Naive thymus-derived CD8-positive, alpha-beta T cell (primary cell): Measurements from ENCODE around the gene FMNL2. TPM values are rescaled to one million over a fixed set of nuclear protein-coding genes. Genes with fewer than 3 reads are reported as not detected.

ENCODE experiments used
- ATAC-seq, 2 donors: fragments of 150-1000 bp; cut with Tn5 transposase in 1 of 2; sonication (Bioruptor Pico), chemical (Tn5 transposase) in 1 of 2; 1 replicate in 1 of 2; 2 replicates in 1 of 2; pipeline ENCODE4 v1.10.0; 2021; ENCODE audit warnings: mild to moderate bottlenecking in 2 of 2, moderate library complexity in 2 of 2
- POLR2A ChIA-PET: fragments of 350-600 bp; sonication (Branson Sonifier 250); formaldehyde crosslinking; loops from one replicate; lab custom pipeline; 2021; ENCODE audit warnings: antibody characterized with exemption; lab: Charles Lee
- DNase-seq, 10 donors: peaks; one replicate each; pipeline versions ENCODE4 v3.0.0 to v3.0.0-alpha.2; 2020 to 2022
- H3K27ac Mint-ChIP-seq, 10 donors: one replicate each; pipeline ENCODE4 v1.8.0; 2020 to 2022; ENCODE audit warnings: mild to moderate bottlenecking in 10 of 10, mixed read lengths in 10 of 10, moderate library complexity in 4 of 10, inconsistent platforms in 1 of 10
- H3K27me3 Mint-ChIP-seq, 5 donors: one replicate each; pipeline ENCODE4 v1.8.0; 2021 to 2022; ENCODE audit warnings: mixed read lengths in 5 of 5
- H3K36me3 Mint-ChIP-seq, 3 donors: one replicate each; pipeline ENCODE4 v1.8.0; 2020 to 2022; ENCODE audit warnings: mixed read lengths in 3 of 3, mild to moderate bottlenecking in 2 of 3, inconsistent platforms in 1 of 3
- H3K4me1 Mint-ChIP-seq, 4 donors: one replicate each; pipeline ENCODE4 v1.8.0; 2021 to 2022; ENCODE audit warnings: mixed read lengths in 4 of 4
- H3K4me3 Mint-ChIP-seq, 10 donors: one replicate each; pipeline ENCODE4 v1.8.0; 2020 to 2022; ENCODE audit warnings: mild to moderate bottlenecking in 10 of 10, mixed read lengths in 10 of 10, moderate library complexity in 6 of 10, inconsistent platforms in 1 of 10
- H3K9me3 Mint-ChIP-seq, 9 donors: one replicate each; pipeline ENCODE4 v1.8.0; 2020 to 2022; ENCODE audit warnings: mixed read lengths in 9 of 9, mild to moderate bottlenecking in 3 of 9, inconsistent platforms in 1 of 9, moderate library complexity in 1 of 9
- polyA plus RNA-seq, 3 donors: library from polyadenylated mRNA; unstranded; fragments of 300-500 nt; fragmentation: Illumina TruSeq; gene quantifications; one replicate each; pipeline ENCODE4 v1.2.3, GENCODE V29; 2021
- total RNA-seq, 8 experiments: library from RNA in 2 of 8; stranded (reverse) in 2 of 8; gene quantifications; one replicate each; pipeline ENCODE4 v1.2.3 and lab custom pipeline; 2021 to 2026

The FMNL2 gene
- total RNA-seq, result under 1 TPM; 0.77 to 0.78 TPM
- under 1 TPM; 0.05 to 0.14 (median 0.14) TPM for polyA plus RNA-seq
- total RNA-seq (lab: John Stamatoyannopoulos, UW), result 0.43 to 4.7 (median 2.5) reads per million in 6 experiments

DNA sequence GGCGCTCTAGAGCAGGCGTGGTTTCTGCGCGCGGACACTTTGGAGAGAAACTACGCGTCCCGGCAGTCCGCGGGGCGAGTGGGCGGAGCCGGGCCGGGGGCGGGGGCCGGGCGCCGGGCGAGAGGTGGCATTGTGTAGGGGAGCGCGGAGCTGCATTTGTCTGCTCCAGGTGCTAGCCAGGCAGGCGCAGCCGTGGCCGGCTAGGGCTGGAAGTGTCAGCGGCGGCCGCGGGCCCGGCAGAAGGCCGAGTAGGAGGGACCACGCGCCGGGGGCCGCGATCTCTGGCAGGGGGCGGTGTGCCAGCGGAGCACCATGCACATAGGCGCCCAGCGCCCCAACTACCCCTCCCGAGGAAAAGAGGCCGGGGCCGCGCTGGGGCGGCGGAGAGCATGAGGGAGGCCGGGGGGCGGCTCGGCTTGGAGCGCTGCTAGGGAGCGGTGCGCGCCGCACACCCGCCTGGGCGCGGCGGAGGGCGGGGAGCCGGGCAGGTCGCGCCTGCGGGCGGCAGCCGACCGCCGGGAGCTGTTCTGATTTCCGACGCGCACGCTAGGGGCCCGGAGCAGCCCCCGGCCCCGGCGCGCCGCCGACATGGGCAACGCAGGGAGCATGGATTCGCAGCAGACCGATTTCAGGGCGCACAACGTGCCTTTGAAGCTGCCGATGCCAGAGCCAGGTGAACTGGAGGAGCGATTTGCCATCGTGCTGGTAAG, at the start of gene FMNL2:
FMNL2 (plus strand) TSS at position 159 of the 710 bp plus-strand sequence.
- Mint-ChIP-seq H3K27ac (peak within 1 kb of the TSS in 1 of 10 donors; percentile 17), H3K4me1 (peaks cover 5 to 19% (median 12%) of the 10 kb centered on the region in 4 donors), H3K27me3 (peaks cover 21 to 64% (median 42%) of the 10 kb centered on the region in 5 donors), H3K36me3 (no peaks in the 10 kb centered on the region), H3K9me3 (no peaks in the 10 kb centered on the region), H3K4me3 (peak within 1 kb of the TSS; percentile 72 to 91 (median 83))
- ATAC-seq (peak; percentile 67 to 79), DNase-seq (peak in 7 of 10 donors; percentile 2 to 29 (median 21))
- POLR2A ChIA-PET, result no interaction called here

GRCh38 chr2:152292991-152293390, 42.0 kb upstream of the FMNL2 start:
- DNase-seq (no peak), ATAC-seq (no peak)
- Mint-ChIP-seq H3K27ac (no peak overlapping the region), H3K4me1 (no peaks in the 10 kb centered on the region), H3K36me3 (no peaks in the 10 kb centered on the region), H3K27me3 (peaks cover 2 to 7% (median 3%) of the 10 kb centered on the region in 5 donors), H3K4me3 (no peak overlapping the region), H3K9me3 (peaks cover 0 to 2% (median 0%) of the 10 kb centered on the region in 9 donors)
- POLR2A ChIA-PET, result no interaction called here

GRCh38 chr2:152297715-152298114, 37.3 kb upstream of the FMNL2 start:
- Mint-ChIP-seq H3K36me3 (no peaks in the 10 kb centered on the region), H3K27ac (no peak overlapping the region), H3K4me3 (no peak overlapping the region), H3K27me3 (peaks cover 7 to 23% (median 11%) of the 10 kb centered on the region in 5 donors), H3K4me1 (no peaks in the 10 kb centered on the region), H3K9me3 (peaks cover 0 to under 1% (median 0%) of the 10 kb centered on the region in 9 donors)
- POLR2A ChIA-PET, result no interaction called here
- DNase-seq (no peak), ATAC-seq (no peak)

DNA sequence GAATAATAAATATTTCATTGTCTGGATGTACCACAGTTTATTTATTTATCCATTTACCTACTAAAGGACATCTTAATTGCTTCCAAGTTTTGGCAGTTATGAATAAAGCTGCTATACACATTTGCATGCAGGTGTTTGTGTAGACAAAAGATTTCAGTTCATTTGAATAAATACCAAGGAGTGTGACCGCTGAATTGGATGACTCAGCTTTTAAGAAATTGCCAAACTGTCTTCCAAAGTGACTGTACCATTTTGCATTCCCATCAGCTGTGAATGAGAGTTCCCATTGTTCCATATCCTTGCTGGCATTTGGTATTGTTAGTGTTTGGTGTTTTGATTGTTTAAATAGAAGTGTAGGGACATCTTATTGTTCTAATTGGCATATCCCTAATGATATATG, 36.2 kb upstream of the FMNL2 start:
- H3K27ac Mint-ChIP-seq, result no peak overlapping the region
- H3K4me3 Mint-ChIP-seq, result no peak overlapping the region
- ATAC-seq (no peak), DNase-seq (no peak)
- H3K36me3 Mint-ChIP-seq, result no peaks in the 10 kb centered on the region
- H3K9me3 Mint-ChIP-seq, result no peaks in the 10 kb centered on the region
- POLR2A ChIA-PET, result no interaction called here
- H3K4me1 Mint-ChIP-seq, result no peaks in the 10 kb centered on the region
- H3K27me3 Mint-ChIP-seq, result peaks cover 11 to 33% (median 13%) of the 10 kb centered on the region in 5 donors

DNA sequence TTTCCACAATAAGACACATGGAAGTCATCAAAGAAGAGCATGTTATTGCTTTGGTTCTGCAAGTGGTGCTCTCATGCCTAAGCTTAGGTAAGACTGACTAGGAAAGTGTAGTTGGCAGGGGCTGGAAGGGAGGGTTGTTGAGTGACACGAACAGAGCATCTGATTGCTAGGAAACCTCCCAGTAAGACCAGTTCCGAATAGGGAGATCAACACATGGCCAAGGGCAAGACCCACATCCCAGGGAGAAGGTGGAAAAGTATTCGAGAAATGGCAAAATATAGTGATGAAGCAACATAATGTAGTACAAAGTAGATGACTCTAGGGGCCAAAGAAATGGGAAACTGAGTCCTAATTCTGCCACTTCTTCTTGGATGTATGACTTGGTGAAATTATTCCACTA, 33.8 kb upstream of the FMNL2 start:
- H3K9me3 Mint-ChIP-seq, result no peaks in the 10 kb centered on the region
- H3K4me3 Mint-ChIP-seq, result no peak overlapping the region
- no peaks in the 10 kb centered on the region for H3K4me1 Mint-ChIP-seq
- POLR2A ChIA-PET, result no interaction called here
- H3K27me3 Mint-ChIP-seq, result peaks cover 11 to 40% (median 14%) of the 10 kb centered on the region in 5 donors
- DNase-seq (no peak), ATAC-seq (no peak)
- no peak overlapping the region for H3K27ac Mint-ChIP-seq
- H3K36me3 Mint-ChIP-seq, result no peaks in the 10 kb centered on the region

GRCh38 chr2:152303951-152304350, 31.0 kb upstream of the FMNL2 start:
- H3K4me1 Mint-ChIP-seq, result no peaks in the 10 kb centered on the region
- H3K27me3 Mint-ChIP-seq, result peaks cover 11 to 40% (median 14%) of the 10 kb centered on the region in 5 donors
- DNase-seq (no peak), ATAC-seq (no peak)
- H3K4me3 Mint-ChIP-seq, result no peak overlapping the region
- H3K36me3 Mint-ChIP-seq, result no peaks in the 10 kb centered on the region
- POLR2A ChIA-PET, result no interaction called here
- H3K27ac Mint-ChIP-seq, result no peak overlapping the region
- H3K9me3 Mint-ChIP-seq, result no peaks in the 10 kb centered on the region

- Mint-ChIP-seq H3K4me1 (no peaks in the 10 kb centered on the region), H3K36me3 (no peaks in the 10 kb centered on the region), H3K27ac (no peak overlapping the region), H3K27me3 (peaks cover 11 to 40% (median 14%) of the 10 kb centered on the region in 5 donors), H3K4me3 (no peak overlapping the region), H3K9me3 (no peaks in the 10 kb centered on the region)
- POLR2A ChIA-PET, result no interaction called here
- no peak for DNase-seq
- ATAC-seq, result no peak
Measured at GRCh38 chr2:152304836-152305235, 30.1 kb upstream of the FMNL2 start.

DNA sequence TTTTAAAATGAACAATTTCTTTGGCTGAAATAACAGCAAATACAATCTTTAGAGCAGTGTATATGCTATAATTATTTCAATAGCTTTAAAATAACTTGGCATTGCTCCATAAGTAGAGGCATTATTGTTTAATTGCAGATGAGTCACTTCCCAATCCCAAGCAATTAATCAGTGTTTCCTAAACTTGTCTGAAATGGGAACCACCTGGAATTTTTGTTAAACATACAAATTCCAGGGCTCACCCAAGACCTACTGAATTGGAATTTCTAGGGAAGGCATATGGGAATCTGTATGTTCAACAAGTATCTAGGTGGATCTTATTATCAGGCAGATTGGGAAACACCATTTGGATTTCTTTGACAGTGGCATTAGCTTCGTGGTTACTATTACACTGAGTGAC, 27.1 kb upstream of the FMNL2 start:
- no peak for DNase-seq
- POLR2A ChIA-PET, result no interaction called here
- ATAC-seq, result no peak
- no peak overlapping the region for H3K27ac Mint-ChIP-seq
- H3K36me3 Mint-ChIP-seq, result no peaks in the 10 kb centered on the region
- H3K4me3 Mint-ChIP-seq, result no peak overlapping the region
- no peaks in the 10 kb centered on the region for H3K4me1 Mint-ChIP-seq
- peaks cover 0 to 2% (median 0%) of the 10 kb centered on the region in 9 donors for H3K9me3 Mint-ChIP-seq
- peaks cover 2 to 22% (median 6%) of the 10 kb centered on the region in 5 donors for H3K27me3 Mint-ChIP-seq

DNA sequence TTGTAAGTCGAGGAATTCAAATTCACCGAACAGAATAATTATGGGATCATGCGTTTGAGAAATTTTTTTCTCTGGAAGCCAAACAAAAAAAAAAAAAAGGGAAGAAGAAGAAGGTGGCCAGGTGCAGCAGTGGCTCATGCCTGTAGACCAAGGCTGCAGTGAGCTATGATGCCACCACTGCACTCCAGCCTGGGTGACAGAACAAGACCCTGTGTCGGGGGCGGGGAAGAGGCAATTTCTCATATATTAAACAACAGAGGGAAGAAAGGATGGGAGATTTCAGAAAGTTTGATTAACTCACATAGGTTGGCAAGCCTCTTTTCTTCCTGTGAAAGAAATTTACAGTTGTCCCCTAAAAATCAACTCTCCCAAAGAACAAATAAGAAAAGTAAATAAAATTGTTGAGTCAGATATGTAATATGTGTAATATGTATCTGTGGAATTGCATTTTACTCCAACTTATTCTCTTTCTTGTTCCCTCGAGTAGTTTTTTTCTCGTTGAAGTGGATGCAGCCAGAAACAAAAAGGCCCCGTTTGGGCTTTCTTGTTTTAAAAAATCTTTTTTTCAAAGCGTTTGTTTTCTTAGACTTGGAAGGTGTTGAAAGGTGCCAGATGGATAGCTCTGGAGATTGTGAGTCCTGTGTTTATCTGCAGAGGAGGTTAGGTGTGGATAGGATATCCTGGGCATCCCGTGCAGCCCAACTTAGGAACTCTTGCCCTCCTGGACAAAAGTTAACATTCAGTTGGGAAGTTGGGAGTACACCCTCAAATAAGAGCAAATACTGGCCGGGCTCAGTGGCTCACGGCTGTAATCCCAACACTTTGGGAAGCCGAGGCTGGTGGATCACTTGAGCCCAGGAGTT, 25.4 kb upstream of the FMNL2 start:
- DNase-seq (no peak), ATAC-seq (no peak)
- peak overlapping the region in 1 of 10 donors; percentile 38 for H3K4me3 Mint-ChIP-seq
- peaks cover 0 to 2% (median 0%) of the 10 kb centered on the region in 9 donors for H3K9me3 Mint-ChIP-seq
- no peaks in the 10 kb centered on the region for H3K36me3 Mint-ChIP-seq
- no peak overlapping the region for H3K27ac Mint-ChIP-seq
- peaks cover 0 to 5% (median 1%) of the 10 kb centered on the region in 5 donors for H3K27me3 Mint-ChIP-seq
- H3K4me1 Mint-ChIP-seq, result no peaks in the 10 kb centered on the region
- POLR2A ChIA-PET, result no interaction called here

GRCh38 chr2:152319822-152320570, 15.0 kb upstream of the FMNL2 start:
- POLR2A ChIA-PET, result no interaction called here
- Mint-ChIP-seq H3K4me1 (no peaks in the 10 kb centered on the region), H3K27me3 (peaks cover 5 to 18% (median 9%) of the 10 kb centered on the region in 5 donors), H3K36me3 (peaks cover 0 to 6% (median 3%) of the 10 kb centered on the region in 3 donors), H3K4me3 (no peak overlapping the region), H3K27ac (peak overlapping the region in 1 of 10 donors; percentile 10), H3K9me3 (peaks cover 0 to 8% (median 2%) of the 10 kb centered on the region in 9 donors)
- ATAC-seq, result no peak
- no peak for DNase-seq

DNA sequence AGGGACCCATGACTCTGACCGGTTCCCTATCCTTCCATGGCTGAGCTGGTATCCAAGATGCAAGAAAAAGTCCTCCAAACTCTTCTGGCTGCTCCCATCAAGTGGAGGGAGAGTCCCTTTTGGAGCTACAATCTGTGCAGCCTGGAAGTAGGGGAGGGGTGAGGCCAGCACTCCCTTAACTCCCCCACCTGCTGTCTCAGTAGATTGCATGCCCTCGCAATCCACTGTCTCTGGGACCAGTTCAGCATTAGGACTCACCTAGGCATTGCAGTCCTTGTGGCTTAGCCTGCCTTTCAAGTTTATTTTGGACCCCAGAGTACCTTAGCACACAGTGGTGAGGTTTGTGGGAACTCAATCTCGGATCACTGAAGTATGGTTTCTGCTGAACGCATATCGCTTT, 14.2 kb upstream of the FMNL2 start:
- Mint-ChIP-seq H3K27ac (no peak overlapping the region), H3K4me3 (no peak overlapping the region)
- no peak for ATAC-seq

GRCh38 chr2:152322222-152322621, 12.8 kb upstream of the FMNL2 start:
- no peaks in the 10 kb centered on the region for H3K4me1 Mint-ChIP-seq
- DNase-seq (no peak), ATAC-seq (no peak)
- H3K27me3 Mint-ChIP-seq, result peaks cover 5 to 18% (median 9%) of the 10 kb centered on the region in 5 donors
- H3K4me3 Mint-ChIP-seq, result no peak overlapping the region
- peaks cover 0 to 6% (median 3%) of the 10 kb centered on the region in 3 donors for H3K36me3 Mint-ChIP-seq
- no peak overlapping the region for H3K27ac Mint-ChIP-seq
- H3K9me3 Mint-ChIP-seq, result peaks cover 0 to 8% (median 2%) of the 10 kb centered on the region in 9 donors
- POLR2A ChIA-PET, result no interaction called here

More for the DNA sequence above, 14.2 kb upstream of the FMNL2 start:
- Mint-ChIP-seq H3K9me3 (peaks cover 0 to 8% (median 2%) of the 10 kb centered on the region in 9 donors), H3K4me1 (no peaks in the 10 kb centered on the region), H3K27me3 (peaks cover 5 to 18% (median 9%) of the 10 kb centered on the region in 5 donors), H3K36me3 (peaks cover 0 to 6% (median 3%) of the 10 kb centered on the region in 3 donors)
- DNase-seq, result no peak
- POLR2A ChIA-PET, result no interaction called here
